SU-DHL-6 (cell line): Measurements from ENCODE around the gene RAB6A.
"Not testable (repeated sequence)": the region's sequence is repeated elsewhere in the genome, so short reads cannot be mapped to it uniquely, and the experiment has no call there.

ENCODE experiments used
- H2AFZ ChIP-seq: fragments of 200-600 bp; sonication (generic); 2 replicates; pipeline ENCODE4 v1.6.1; 2014; ENCODE audit warnings: low read depth, mild to moderate bottlenecking, moderate library complexity, mixed read lengths, antibody characterized with exemption, low read length; ENCODE audit not compliant: severe bottlenecking
- H3F3A ChIP-seq: fragments of 200-600 bp; shearing (Covaris generic); 2 replicates; pipeline ENCODE4 v1.6.0; 2016; ENCODE audit warnings: antibody characterized with exemption, mild to moderate bottlenecking; ENCODE audit not compliant: insufficient read depth
- H3K27ac ChIP-seq: fragments of 200-600 bp; sonication (generic); 2 replicates; pipeline ENCODE4 v1.5.1; 2016; ENCODE audit warnings: low read depth, mild to moderate bottlenecking, low read length, moderate library complexity, mixed read lengths
- H3K27me3 ChIP-seq: fragments of 200-600 bp; sonication (generic), shearing (Covaris generic); 2 replicates; pipeline ENCODE4 v1.6.0; 2014; ENCODE audit warnings: mild to moderate bottlenecking, low read length
- H3K36me3 ChIP-seq: fragments of 200-600 bp; sonication (generic); 2 replicates; pipeline ENCODE4 v1.6.1; 2014; ENCODE audit warnings: mild to moderate bottlenecking, low read length, mixed read lengths
- H3K4me2 ChIP-seq: fragments of 300-600, 200-600 bp; shearing (Covaris generic), sonication (generic); 2 replicates; pipeline ENCODE4 v1.6.0; 2014; ENCODE audit warnings: low read length, low read depth, mild to moderate bottlenecking; ENCODE audit not compliant: poor library complexity, severe bottlenecking
- H3K4me3 ChIP-seq: fragments of 200-600 bp; sonication (generic); 2 replicates; pipeline ENCODE4 v1.5.1; 2014; ENCODE audit warnings: antibody characterized with exemption, low read length, mild to moderate bottlenecking, mixed read lengths; ENCODE audit not compliant: insufficient read depth, poor library complexity, severe bottlenecking
- H3K79me2 ChIP-seq: fragments of 200-600 bp; sonication (generic); 2 replicates; pipeline ENCODE4 v1.6.1; 2014; ENCODE audit warnings: mild to moderate bottlenecking, low read length, moderate library complexity; ENCODE audit not compliant: insufficient read depth
- H3K9ac ChIP-seq: fragments of 200-600 bp; sonication (generic); 2 replicates; pipeline ENCODE4 v1.7.0; 2014; ENCODE audit warnings: mild to moderate bottlenecking, low read length
- H3K9me2 ChIP-seq: fragments of 200-600 bp; sonication (generic); replicated peaks from 2 replicates; pipeline ENCODE4 v1.6.1; 2014; ENCODE audit warnings: low read length; ENCODE audit not compliant: insufficient read depth
- H3K9me3 ChIP-seq: fragments of 200-600 bp; sonication (generic); 2 replicates; pipeline ENCODE4 v1.6.1; 2014; ENCODE audit warnings: low read length, mixed read lengths; ENCODE audit not compliant: insufficient read depth
- H4K20me1 ChIP-seq: fragments of 200-600 bp; sonication (generic); 2 replicates; pipeline ENCODE4 v1.6.1; 2014; ENCODE audit warnings: low read depth, mild to moderate bottlenecking, antibody characterized with exemption, low read length, moderate library complexity, mixed read lengths
- EZH2phosphoT487 ChIP-seq: fragments of 200-600 bp; sonication (generic), shearing (Covaris generic); conservative IDR thresholded peaks from 2 replicates; pipeline ENCODE4 v1.6.1; 2018; ENCODE audit warnings: mild to moderate bottlenecking, antibody characterized with exemption, low read length, moderate library complexity, mixed read lengths
- TF ChIP-seq, protein P1 (sequence below): fragments of 200-600 bp; sonication (generic); IDR thresholded peaks from one replicate; pipeline ENCODE4 v1.5.1; 2017; ENCODE audit warnings: antibody characterized with exemption, mild to moderate bottlenecking, low read length, moderate library complexity; ENCODE audit not compliant: insufficient read depth, poor library complexity, severe bottlenecking

Gene RAB6A

DNA sequence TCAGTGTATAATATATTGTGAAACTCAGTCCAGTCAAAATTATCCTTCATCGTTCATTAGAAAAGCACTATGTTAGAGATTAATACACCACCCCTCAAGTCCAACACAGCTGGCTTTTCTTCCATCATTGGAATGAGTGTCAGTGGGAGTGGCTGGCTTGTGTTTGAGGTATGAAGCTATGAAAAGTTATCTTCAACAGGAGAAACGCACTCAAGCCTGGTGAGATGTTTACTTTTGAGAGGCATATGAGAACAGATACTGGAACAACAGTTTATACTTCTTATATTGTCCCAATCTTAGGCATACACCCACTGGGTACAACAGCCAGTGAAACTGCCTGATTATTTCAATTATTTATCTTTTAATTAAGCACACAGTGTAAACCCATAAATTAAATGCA lies 80.2 kb downstream of the RAB6A start:
- no peak for TF ChIP-seq EZH2phosphoT487
- TF ChIP-seq, protein P1, sequence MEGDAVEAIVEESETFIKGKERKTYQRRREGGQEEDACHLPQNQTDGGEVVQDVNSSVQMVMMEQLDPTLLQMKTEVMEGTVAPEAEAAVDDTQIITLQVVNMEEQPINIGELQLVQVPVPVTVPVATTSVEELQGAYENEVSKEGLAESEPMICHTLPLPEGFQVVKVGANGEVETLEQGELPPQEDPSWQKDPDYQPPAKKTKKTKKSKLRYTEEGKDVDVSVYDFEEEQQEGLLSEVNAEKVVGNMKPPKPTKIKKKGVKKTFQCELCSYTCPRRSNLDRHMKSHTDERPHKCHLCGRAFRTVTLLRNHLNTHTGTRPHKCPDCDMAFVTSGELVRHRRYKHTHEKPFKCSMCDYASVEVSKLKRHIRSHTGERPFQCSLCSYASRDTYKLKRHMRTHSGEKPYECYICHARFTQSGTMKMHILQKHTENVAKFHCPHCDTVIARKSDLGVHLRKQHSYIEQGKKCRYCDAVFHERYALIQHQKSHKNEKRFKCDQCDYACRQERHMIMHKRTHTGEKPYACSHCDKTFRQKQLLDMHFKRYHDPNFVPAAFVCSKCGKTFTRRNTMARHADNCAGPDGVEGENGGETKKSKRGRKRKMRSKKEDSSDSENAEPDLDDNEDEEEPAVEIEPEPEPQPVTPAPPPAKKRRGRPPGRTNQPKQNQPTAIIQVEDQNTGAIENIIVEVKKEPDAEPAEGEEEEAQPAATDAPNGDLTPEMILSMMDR = no peak
- H3K27ac ChIP-seq = no peak overlapping the region

DNA sequence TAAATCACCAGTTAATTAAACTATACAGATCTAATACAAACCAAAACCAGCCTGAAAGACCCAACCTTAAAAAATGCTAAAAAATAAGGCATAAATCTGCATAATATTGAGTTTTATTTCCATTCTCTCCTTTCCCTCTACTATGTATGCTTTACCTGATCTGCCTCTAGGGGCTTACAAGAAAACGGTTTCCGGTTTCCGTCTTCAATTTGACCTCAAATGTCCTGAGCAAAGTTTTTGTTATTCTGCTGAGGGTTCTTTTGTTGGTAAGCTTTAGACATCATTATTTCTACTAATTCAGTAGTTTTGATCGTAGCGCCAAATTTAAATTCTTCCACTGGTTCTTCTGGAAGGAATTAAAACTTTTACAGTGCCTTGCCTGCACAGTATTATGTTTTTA lies 84.3 kb downstream of the RAB6A start:
- H4K20me1 ChIP-seq, H3K4me3 ChIP-seq, H3K79me2 ChIP-seq, H3K4me2 ChIP-seq, H3K9me3 ChIP-seq, H3K9me2 ChIP-seq, H3K27ac ChIP-seq, H3F3A ChIP-seq, H3K27me3 ChIP-seq, H3K9ac ChIP-seq, H3K36me3 ChIP-seq, H2AFZ ChIP-seq: not testable (repeated sequence)

More for the DNA sequence above, 80.2 kb downstream of the RAB6A start:
- Histone ChIP-seq H3K36me3 (no peaks in the 10 kb centered on the region), H3K9me2 (no peaks in the 10 kb centered on the region), H3K27me3 (no peaks in the 10 kb centered on the region), H2AFZ (no peak overlapping the region), H3K9ac (no peak overlapping the region), H3F3A (no peaks in the 10 kb centered on the region), H3K9me3 (no peaks in the 10 kb centered on the region), H4K20me1 (no peaks in the 10 kb centered on the region), H3K79me2 (no peaks in the 10 kb centered on the region), H3K4me2 (no peak overlapping the region), H3K4me3 (no peak overlapping the region)

DNA sequence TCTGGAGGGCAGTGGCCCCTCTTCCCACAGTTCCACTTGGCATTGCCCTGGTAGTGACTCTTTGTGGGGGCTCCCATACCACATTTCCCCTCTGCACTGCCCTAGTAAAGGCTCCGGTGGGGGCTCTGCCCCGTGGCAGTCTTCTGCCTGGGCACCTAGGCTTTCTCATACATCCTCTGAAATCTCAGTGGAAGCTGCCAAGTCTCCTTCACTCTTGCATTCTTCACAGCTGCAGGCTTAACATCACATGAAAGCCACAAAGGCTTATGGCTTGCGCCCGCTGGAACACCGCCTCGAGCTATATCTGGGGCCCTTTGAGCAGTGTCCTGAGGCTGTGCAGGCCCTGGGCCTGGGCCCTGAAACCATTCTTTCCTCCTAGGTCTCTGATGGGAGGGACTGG lies 89.2 kb downstream of the RAB6A start:
- no peak overlapping the region for H3K27ac ChIP-seq
- H2AFZ ChIP-seq = no peak overlapping the region
- H3K9ac ChIP-seq = no peak overlapping the region
- H3F3A ChIP-seq = no peaks in the 10 kb centered on the region
- no peaks in the 10 kb centered on the region for H4K20me1 ChIP-seq
- H3K4me3 ChIP-seq = no peak overlapping the region
- H3K9me2 ChIP-seq = no peaks in the 10 kb centered on the region
- H3K79me2 ChIP-seq = no peaks in the 10 kb centered on the region
- no peaks in the 10 kb centered on the region for H3K27me3 ChIP-seq
- H3K36me3 ChIP-seq = no peaks in the 10 kb centered on the region
- H3K9me3 ChIP-seq = no peaks in the 10 kb centered on the region
- TF ChIP-seq, protein P1 = no peak
- no peak for TF ChIP-seq EZH2phosphoT487
- no peak overlapping the region for H3K4me2 ChIP-seq

DNA sequence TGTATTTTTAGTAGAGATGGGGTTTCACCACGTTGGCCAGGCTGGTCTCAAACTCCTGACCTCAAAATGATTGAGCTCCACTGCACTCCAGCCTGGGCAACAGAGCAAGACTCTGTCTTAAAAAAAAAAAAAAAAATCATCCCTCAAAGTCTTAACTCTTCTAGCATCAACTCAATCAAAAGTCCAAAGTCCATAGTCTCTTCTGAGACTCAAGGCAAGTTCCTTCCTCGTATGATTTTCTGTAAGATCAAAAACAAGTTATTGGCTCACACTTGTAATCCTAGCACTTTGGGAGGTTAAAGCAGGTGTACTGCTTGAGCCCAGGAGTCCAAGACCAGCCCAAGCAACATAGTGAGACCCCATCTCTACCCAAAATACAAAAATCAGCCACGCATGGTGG lies 90.1 kb downstream of the RAB6A start:
- no peaks in the 10 kb centered on the region for H3K36me3 ChIP-seq
- no peaks in the 10 kb centered on the region for H3K79me2 ChIP-seq
- H3K27me3 ChIP-seq = no peaks in the 10 kb centered on the region
- no peaks in the 10 kb centered on the region for H3K9me2 ChIP-seq
- H3K4me3 ChIP-seq = no peak overlapping the region
- H3K9me3 ChIP-seq = no peaks in the 10 kb centered on the region
- no peaks in the 10 kb centered on the region for H4K20me1 ChIP-seq
- H2AFZ ChIP-seq = no peak overlapping the region
- no peaks in the 10 kb centered on the region for H3F3A ChIP-seq
- H3K9ac ChIP-seq = no peak overlapping the region
- TF ChIP-seq, protein P1 = no peak
- TF ChIP-seq EZH2phosphoT487 = no peak
- no peak overlapping the region for H3K4me2 ChIP-seq
- no peak overlapping the region for H3K27ac ChIP-seq
